ENCODE measurements around the gene TMEM200B. TPM values are rescaled to one million over a fixed set of nuclear protein-coding genes. Genes with fewer than 3 reads are reported as not detected.
A peak's percentile ranks its signal among the peaks of the same experiment; 100 is the strongest.

The TMEM200B gene
- total RNA-seq, 1 donor from 2014 or later = 3.7 TPM

GRCh38 chr1:29121936-29122681 lies 1.6 kb downstream of the TMEM200B start:
- peak overlapping the region; percentile 80 for H3K4me3 Mint-ChIP-seq
- no peaks in the 10 kb centered on the region for H3K9me3 Mint-ChIP-seq
- H3K27ac Mint-ChIP-seq (ENCODE audit: unreplicated experiment) = no peak overlapping the region
- peaks cover 50% of the 10 kb centered on the region for H3K27me3 Mint-ChIP-seq (ENCODE audit: low read depth)
- DNase-seq (ENCODE audit: low read depth, low spot score) = no peak
- TF ChIP-seq, protein P1, sequence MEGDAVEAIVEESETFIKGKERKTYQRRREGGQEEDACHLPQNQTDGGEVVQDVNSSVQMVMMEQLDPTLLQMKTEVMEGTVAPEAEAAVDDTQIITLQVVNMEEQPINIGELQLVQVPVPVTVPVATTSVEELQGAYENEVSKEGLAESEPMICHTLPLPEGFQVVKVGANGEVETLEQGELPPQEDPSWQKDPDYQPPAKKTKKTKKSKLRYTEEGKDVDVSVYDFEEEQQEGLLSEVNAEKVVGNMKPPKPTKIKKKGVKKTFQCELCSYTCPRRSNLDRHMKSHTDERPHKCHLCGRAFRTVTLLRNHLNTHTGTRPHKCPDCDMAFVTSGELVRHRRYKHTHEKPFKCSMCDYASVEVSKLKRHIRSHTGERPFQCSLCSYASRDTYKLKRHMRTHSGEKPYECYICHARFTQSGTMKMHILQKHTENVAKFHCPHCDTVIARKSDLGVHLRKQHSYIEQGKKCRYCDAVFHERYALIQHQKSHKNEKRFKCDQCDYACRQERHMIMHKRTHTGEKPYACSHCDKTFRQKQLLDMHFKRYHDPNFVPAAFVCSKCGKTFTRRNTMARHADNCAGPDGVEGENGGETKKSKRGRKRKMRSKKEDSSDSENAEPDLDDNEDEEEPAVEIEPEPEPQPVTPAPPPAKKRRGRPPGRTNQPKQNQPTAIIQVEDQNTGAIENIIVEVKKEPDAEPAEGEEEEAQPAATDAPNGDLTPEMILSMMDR (conservative IDR thresholded peaks at IDR 0.05) = no peak
- H3K4me1 Mint-ChIP-seq = peaks cover 11% of the 10 kb centered on the region
- peaks cover 6% of the 10 kb centered on the region for H3K36me3 Mint-ChIP-seq (ENCODE audit: low read depth)

GRCh38 chr1:29121516-29121935 lies 2.2 kb downstream of the TMEM200B start:
- Mint-ChIP-seq H3K27ac (ENCODE audit: unreplicated experiment) (no peak overlapping the region), H3K4me1 (peaks cover 11% of the 10 kb centered on the region), H3K4me3 (no peak overlapping the region), H3K9me3 (no peaks in the 10 kb centered on the region), H3K27me3 (ENCODE audit: low read depth) (peaks cover 50% of the 10 kb centered on the region), H3K36me3 (ENCODE audit: low read depth) (peaks cover 6% of the 10 kb centered on the region)
- peak; percentile 26 for DNase-seq (ENCODE audit: low read depth, low spot score)
- TF ChIP-seq, protein P1 (conservative IDR thresholded peaks at IDR 0.05) = peak; percentile 12

GRCh38 chr1:29120947-29121485 lies 2.7 kb downstream of the TMEM200B start:
- Mint-ChIP-seq H3K9me3 (no peaks in the 10 kb centered on the region), H3K4me3 (peak overlapping the region; percentile 41), H3K27me3 (ENCODE audit: low read depth) (peaks cover 48% of the 10 kb centered on the region), H3K27ac (ENCODE audit: unreplicated experiment) (no peak overlapping the region), H3K4me1 (peaks cover 9% of the 10 kb centered on the region), H3K36me3 (ENCODE audit: low read depth) (peaks cover 6% of the 10 kb centered on the region)
- TF ChIP-seq, protein P1 (conservative IDR thresholded peaks at IDR 0.05) = peak; percentile 74
- DNase-seq (ENCODE audit: low read depth, low spot score) = peak; percentile 64

DNA sequence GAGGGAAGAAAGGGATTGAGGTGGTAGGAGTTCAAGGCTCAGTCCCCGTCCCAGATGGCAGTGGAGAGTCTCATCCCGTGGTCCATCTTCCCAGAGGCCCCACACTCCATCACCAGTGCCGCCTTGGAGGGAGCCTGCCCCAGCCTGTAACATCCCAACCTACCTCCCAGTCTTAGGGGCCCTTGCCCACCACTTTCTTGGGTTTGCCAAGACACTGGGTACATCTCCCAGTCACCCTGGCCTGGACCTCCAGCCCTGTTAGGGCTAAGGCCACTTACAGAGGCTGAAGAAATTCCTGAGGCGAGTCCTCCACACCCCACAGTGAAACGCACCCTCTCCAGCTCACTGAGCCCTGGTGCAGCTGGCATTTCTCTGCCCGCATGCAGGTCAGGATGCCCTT lies 3.3 kb downstream of the TMEM200B start:
- TF ChIP-seq, protein P1 (conservative IDR thresholded peaks at IDR 0.05) = no peak
- no peaks in the 10 kb centered on the region for H3K9me3 Mint-ChIP-seq
- H3K27me3 Mint-ChIP-seq (ENCODE audit: low read depth) = peaks cover 42% of the 10 kb centered on the region
- peaks cover 6% of the 10 kb centered on the region for H3K36me3 Mint-ChIP-seq (ENCODE audit: low read depth)
- DNase-seq (ENCODE audit: low read depth, low spot score) = no peak
- H3K27ac Mint-ChIP-seq (ENCODE audit: unreplicated experiment) = no peak overlapping the region
- H3K4me1 Mint-ChIP-seq = peaks cover 3% of the 10 kb centered on the region
- H3K4me3 Mint-ChIP-seq = peak overlapping the region; percentile 64

DNA sequence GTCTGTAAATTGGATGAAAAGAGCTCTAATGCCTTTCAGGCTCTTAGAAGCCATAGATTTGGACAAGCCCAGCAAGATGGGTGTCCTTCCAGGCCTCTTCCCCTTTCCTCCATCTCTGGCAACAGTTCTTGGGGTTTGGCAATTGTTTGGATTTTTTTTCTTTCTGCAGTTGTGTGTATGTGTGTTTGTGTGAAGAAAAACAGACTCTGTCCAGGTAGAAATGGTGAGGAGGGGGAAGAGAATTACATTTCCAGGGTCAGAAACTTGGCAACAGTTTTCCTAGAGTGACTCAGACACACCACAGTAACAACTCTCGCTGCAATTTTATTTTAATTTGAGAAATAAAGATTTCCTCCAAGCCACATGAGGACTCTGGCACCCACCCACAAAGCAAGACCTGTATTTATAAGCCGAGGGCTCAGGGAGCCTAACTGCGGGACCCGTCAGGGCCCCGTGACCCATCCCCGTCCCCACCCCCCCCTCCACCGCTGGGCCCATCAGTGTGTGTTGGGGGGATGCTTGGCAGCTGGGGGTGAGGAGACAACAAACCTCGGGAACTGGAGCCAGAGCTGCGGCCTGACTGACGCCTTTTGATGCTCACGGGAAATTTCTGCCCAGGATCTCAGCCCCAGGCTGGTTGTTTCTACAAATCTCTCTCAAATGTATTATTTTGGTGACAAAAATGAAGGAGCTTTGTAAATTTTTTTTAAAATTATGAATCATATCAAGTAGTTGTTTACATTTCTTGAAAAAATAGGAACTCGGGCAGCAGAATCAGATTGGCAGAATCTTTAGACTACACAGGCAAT lies 4.4 kb downstream of the TMEM200B start:
- TF ChIP-seq, protein P1 (conservative IDR thresholded peaks at IDR 0.05) = no peak
- Mint-ChIP-seq H3K4me3 (no peak overlapping the region), H3K36me3 (ENCODE audit: low read depth) (peaks cover 6% of the 10 kb centered on the region), H3K27ac (ENCODE audit: unreplicated experiment) (no peak overlapping the region), H3K9me3 (no peaks in the 10 kb centered on the region), H3K27me3 (ENCODE audit: low read depth) (peaks cover 38% of the 10 kb centered on the region), H3K4me1 (no peaks in the 10 kb centered on the region)
- DNase-seq (ENCODE audit: low read depth, low spot score) = no peak
